Effector memory CD4-positive, alpha-beta T cell (primary cell): ENCODE results near the gene UBE2J2.

Source experiments
- DNase-seq, 3 donors: peaks; one replicate each; pipeline ENCODE4 v3.0.0-alpha.2; 2020
- H3K27ac ChIP-seq: 2 replicates; pipeline ENCODE4 v1.7.0; 2013; ENCODE audit warnings: mild to moderate bottlenecking, low read length, moderate library complexity; ENCODE audit not compliant: insufficient read depth, poor library complexity, severe bottlenecking
- H3K27me3 ChIP-seq: replicated peaks from 2 replicates; pipeline ENCODE4 v1.7.0; 2013; ENCODE audit warnings: mild to moderate bottlenecking, low read length; ENCODE audit not compliant: insufficient read depth, control insufficient read depth, poor library complexity, severe bottlenecking
- H3K36me3 ChIP-seq: 2 replicates; pipeline ENCODE4 v1.7.0; 2013; ENCODE audit warnings: mild to moderate bottlenecking, low read length, moderate library complexity; ENCODE audit not compliant: control insufficient read depth, insufficient read depth
- H3K4me1 ChIP-seq: 2 replicates; pipeline ENCODE4 v1.7.0; 2013; ENCODE audit warnings: low read length, mild to moderate bottlenecking; ENCODE audit not compliant: control insufficient read depth, insufficient read depth, poor library complexity, severe bottlenecking
- H3K4me3 ChIP-seq: 2 replicates; pipeline ENCODE4 v1.7.0; 2013; ENCODE audit warnings: low read length, low read depth, mild to moderate bottlenecking; ENCODE audit not compliant: insufficient read depth, poor library complexity, severe bottlenecking
- H3K9me3 ChIP-seq: 2 replicates; pipeline ENCODE4 v1.7.0; 2013; ENCODE audit warnings: mild to moderate bottlenecking, low read length, moderate library complexity; ENCODE audit not compliant: control insufficient read depth

Gene UBE2J2

DNA sequence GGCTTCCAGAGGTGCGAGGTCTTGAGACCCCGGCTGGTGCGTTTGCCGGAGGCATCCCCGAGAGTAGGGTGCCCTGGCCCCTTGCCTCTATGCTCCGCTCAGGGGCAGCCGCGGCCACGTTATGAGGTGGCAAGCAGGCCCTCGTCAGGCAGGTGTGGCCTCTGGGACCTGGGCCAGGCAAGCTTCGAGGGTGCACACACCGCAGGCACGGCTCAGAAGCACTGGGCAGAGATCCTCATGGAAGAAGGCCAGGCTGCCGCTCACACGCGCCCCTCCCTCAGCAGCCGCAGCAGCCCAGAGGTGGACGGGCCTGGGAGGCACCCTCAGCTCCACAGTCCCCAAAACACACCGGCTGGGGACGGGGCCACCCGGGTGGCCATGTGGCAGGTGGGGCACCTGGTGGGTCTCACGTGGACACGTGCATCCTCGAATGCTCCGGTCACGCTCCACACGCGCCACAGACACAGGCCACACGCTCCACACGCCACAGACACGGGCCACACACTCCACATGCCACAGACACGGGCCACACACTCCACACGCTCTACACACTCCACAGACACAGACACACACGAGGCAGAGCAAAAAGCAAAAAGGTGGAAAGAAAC, 48.3 kb downstream of the UBE2J2 start:
- Histone ChIP-seq H3K4me3 (no peak overlapping the region), H3K36me3 (peaks cover 75% of the 10 kb centered on the region)
- DNase-seq, result no peak

DNA sequence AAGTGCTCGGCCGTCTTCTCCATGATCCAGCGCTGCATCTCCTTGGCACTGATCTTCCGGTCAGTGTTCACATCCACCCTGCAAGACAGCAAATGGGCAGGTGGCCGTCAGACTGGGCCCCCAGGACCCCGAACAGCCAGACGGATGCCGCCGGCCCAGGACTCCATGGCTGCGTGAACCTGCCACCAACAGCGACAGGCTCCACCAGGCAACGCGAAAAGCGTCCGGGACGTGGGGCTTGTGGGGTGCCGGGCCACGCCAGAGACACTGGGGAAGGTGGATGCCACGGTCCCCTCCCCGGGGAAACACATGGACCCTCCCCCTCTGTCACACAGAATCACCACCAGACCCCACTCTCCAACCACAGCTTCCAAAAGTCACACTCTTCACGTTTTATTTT, 49.8 kb downstream of the UBE2J2 start:
- no peak overlapping the region for H3K4me3 ChIP-seq
- no peak overlapping the region for H3K27ac ChIP-seq
- DNase-seq, result no peak
- H3K36me3 ChIP-seq, result peaks cover 73% of the 10 kb centered on the region
- H3K4me1 ChIP-seq, result peaks cover 13% of the 10 kb centered on the region
- H3K27me3 ChIP-seq, result no peaks in the 10 kb centered on the region
- no peaks in the 10 kb centered on the region for H3K9me3 ChIP-seq

More for the DNA sequence above, 48.3 kb downstream of the UBE2J2 start:
- no peak overlapping the region for H3K27ac ChIP-seq
- peaks cover 12% of the 10 kb centered on the region for H3K4me1 ChIP-seq
- no peaks in the 10 kb centered on the region for H3K27me3 ChIP-seq
- no peaks in the 10 kb centered on the region for H3K9me3 ChIP-seq

DNA sequence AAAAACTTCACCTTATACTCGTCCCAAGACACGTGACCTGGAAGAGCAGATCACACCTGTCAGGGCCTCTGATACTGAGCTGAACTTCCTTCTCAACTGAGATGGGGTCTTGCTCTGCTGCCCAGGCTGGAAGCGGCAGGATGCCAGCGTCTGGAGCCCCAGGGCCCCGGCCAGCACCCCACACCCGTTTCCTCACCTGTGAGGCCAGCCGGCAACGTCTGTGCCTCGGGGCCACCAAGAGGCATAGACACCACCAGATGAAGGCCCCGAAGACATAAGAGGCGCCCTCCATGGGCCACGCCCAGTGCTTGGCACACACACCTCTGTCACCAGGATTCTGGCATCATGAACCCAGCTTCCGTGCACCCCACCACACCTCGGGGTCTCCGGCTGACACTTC, 50.3 kb downstream of the UBE2J2 start:
- no peaks in the 10 kb centered on the region for H3K9me3 ChIP-seq
- no peak overlapping the region for H3K27ac ChIP-seq
- H3K4me1 ChIP-seq, result peaks cover 18% of the 10 kb centered on the region
- no peak overlapping the region for H3K4me3 ChIP-seq
- no peaks in the 10 kb centered on the region for H3K27me3 ChIP-seq
- no peak for DNase-seq
- peaks cover 68% of the 10 kb centered on the region for H3K36me3 ChIP-seq

DNA sequence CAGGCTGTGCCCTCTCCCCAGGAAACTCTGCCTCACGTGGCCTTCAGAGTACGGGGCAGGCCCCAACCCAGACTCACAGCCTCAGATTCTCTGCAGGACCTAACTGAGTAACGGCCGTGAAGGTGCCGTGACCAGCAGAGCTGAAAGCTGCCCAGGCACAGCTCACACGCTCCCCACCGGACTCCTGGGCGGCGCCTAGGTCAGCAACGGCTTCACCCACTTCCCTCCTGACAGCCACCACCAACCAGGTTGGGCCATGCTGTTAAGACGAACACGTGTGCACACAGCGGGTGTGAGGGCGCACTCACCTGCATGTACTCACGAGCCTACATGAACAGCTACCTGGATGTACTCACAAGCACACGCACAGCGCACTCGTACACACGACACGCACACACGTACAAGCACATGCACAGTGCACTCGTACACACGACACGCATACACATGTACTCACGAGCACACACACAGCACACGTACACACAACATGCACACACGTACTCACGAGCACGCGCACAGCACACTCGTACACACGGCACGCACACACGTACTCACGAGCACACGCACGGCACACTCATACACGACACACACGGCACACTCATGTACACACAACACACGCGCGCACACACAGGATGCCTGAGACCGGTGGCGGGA, 51.0 kb downstream of the UBE2J2 start:
- no peak overlapping the region for H3K4me3 ChIP-seq
- no peaks in the 10 kb centered on the region for H3K27me3 ChIP-seq
- H3K36me3 ChIP-seq, result peaks cover 62% of the 10 kb centered on the region
- H3K9me3 ChIP-seq, result no peaks in the 10 kb centered on the region
- H3K27ac ChIP-seq, result no peak overlapping the region
- DNase-seq, result no peak
- H3K4me1 ChIP-seq, result peaks cover 25% of the 10 kb centered on the region

DNA sequence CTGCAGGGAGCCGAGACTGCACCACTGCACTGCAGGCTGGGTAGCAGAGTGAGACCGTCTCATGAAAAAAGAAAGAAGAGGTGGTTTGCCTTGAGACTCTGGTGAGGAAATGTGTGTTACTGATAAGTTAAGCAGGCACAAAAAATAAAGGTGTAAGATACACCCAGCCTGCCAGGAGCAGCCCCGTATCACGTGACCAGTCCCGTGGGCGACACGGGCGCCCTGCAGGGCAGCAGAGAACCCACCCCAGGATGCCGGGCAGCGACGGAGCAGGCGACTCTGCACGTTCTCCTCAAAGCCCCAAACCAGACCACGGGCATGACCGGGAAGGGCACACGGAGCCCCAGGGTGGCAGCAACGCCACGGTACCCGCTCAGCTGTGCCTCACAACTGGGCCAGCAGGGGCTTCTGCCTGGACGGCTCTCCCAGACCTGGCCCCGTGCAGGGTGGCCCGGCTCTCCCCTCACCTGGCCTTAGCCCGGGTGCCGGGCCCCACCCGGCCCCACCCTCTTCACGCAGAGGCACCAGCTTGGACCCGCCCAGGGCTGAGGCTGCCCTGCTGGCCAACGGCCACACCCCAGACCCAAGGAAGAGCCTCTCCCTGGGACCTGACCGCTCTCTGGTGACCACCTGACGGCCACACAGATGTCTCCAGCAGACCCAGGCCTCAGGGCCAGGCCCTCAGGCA, 51.6 kb downstream of the UBE2J2 start:
- no peak for DNase-seq
- Histone ChIP-seq H3K9me3 (no peaks in the 10 kb centered on the region), H3K4me1 (peaks cover 28% of the 10 kb centered on the region), H3K36me3 (peaks cover 57% of the 10 kb centered on the region), H3K4me3 (no peak overlapping the region), H3K27me3 (no peaks in the 10 kb centered on the region), H3K27ac (no peak overlapping the region)

DNA sequence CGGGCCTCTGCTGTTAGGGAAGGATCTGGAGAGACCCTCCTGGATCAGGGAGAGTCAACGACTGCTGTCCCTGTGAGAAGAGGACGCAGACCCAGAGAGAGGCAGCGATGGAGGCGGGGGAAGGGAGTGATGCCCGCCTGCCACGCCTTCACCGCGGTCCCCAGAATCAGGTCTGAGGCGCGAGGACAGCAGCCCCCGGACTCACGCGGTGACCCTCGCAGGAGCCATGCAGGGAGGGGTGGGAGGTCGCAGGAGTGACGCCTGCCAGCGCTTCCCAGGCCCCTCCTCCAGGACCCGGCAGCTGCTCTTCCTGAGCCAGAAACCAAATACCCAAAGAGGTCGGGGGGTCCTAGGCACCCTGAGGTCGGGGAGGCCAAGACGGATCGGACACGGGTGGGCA, 53.5 kb downstream of the UBE2J2 start:
- H3K9me3 ChIP-seq, result no peaks in the 10 kb centered on the region
- H3K4me3 ChIP-seq, result no peak overlapping the region
- no peak for DNase-seq
- peaks cover 45% of the 10 kb centered on the region for H3K4me1 ChIP-seq
- H3K27ac ChIP-seq, result peak overlapping the region; percentile 89
- H3K36me3 ChIP-seq, result peaks cover 41% of the 10 kb centered on the region
- H3K27me3 ChIP-seq, result no peaks in the 10 kb centered on the region

DNA sequence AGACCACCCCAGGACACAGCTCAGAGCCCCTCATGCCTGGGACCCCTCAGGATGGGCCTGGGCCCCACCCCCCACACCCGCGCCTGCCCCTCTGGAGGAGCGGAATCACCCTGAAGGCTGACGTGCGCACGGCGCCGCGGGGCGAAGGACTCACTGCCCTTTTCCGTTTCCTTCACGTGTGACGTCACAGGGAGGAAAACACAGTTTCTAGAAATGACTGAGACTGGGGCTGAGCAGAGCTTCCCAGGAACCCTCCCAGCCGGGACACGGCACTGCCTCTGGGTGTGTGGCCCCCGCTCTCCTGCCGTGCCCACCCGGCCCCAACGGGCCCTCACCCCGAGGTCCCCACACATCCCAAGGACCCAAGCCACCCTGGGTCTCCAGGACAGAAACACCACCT, 54.3 kb downstream of the UBE2J2 start:
- peak; percentile 49 to 66 (median 55) for DNase-seq
- H3K36me3 ChIP-seq, result peaks cover 34% of the 10 kb centered on the region
- H3K27ac ChIP-seq, result peak overlapping the region; percentile 89
- H3K27me3 ChIP-seq, result no peaks in the 10 kb centered on the region
- peak overlapping the region; percentile 18 for H3K4me3 ChIP-seq
- peaks cover 53% of the 10 kb centered on the region for H3K4me1 ChIP-seq
- H3K9me3 ChIP-seq, result no peaks in the 10 kb centered on the region

DNA sequence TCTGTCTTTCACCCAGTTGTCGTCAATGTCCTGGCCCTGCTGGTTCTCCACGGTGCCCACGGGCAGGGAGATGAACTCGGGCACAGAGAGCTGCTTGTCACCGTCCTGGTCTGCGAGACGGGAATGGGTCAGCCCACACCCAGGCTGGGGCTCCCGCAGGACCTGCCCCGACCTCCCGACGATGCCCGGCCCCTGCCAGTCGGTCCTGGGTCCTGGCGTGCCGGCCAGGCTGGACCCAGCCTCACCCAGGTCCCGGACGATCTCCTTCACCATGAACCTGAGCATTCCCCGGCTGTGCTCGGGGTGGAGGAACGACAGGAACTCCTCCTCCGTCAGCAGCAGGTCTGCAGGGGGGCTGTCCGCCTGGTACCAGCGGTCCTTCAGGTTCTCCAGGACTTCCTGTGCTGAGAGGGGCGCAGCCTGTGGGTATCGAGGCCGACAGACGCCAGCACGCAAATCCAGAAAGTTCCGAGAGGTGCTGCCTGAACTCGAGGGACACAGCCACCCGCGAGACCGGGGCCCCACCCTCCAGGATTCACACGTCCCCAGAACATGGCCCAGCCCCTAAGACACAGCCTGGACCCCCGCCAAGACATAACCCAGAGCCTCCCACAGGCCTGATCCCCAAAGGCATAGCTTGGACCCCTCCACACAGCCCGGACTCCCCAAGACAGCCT, 55.0 kb downstream of the UBE2J2 start:
- Histone ChIP-seq H3K27me3 (no peaks in the 10 kb centered on the region), H3K4me1 (peaks cover 60% of the 10 kb centered on the region), H3K36me3 (peaks cover 34% of the 10 kb centered on the region), H3K4me3 (no peak overlapping the region), H3K27ac (peak overlapping the region; percentile 89), H3K9me3 (no peaks in the 10 kb centered on the region)
- no peak for DNase-seq

DNA sequence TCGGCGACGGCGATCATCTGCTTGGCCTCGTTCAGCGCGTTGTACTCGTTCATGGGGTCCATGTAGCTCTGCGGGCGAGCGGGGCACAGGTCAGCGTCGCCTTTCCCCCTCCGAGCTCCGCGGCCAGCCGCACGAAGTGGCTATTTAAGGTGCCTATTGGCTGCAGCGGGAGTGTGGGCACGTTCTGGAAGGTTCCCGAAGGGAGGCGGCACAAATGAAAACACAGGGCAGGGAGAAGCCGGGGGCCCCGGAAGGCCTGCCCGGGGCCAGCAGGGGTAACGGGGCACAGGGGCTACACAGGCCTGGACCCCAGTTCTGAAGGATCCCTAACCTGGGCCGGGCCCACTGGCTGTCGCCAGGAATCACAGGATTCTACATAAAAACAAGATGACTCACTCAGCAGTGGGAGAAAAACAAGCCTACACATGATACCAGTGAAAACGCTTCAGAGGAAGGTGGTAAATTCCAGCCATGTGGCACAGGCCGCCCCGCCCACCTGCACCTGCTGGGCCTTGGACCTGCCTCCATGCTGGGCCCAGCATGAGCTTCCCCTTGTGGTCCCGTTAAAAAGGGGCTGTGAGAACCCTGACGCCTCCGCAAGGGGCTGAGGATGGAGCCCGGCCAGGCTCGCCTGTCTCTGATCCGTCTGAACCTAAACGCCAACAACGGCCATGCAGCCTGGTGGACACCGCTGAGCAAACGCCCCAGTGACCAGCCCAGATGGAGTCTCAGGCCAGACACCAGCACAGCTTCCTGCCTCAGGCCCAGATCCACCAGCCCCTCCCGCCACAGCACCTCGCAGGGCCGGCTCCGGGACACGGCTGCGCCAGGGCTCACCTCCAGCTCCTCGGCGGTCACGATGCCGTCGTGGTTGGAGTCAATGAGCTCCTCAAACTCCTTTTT, 55.8 kb downstream of the UBE2J2 start:
- Histone ChIP-seq H3K36me3 (peaks cover 29% of the 10 kb centered on the region), H3K27me3 (no peaks in the 10 kb centered on the region), H3K4me3 (no peak overlapping the region), H3K27ac (peak overlapping the region; percentile 89), H3K4me1 (peaks cover 68% of the 10 kb centered on the region), H3K9me3 (no peaks in the 10 kb centered on the region)
- peak in 1 of 3 donors; percentile 45 for DNase-seq
